HL-60 (cell line): ENCODE measurements around the gene WDR45B.

Experiments used
- DNase-seq, 2 experiments: peaks; one replicate each; pipeline ENCODE4 v3.0.0-alpha.2; 2010 to 2020; ENCODE audit warnings: low read depth in 1 of 2, low spot score in 1 of 2
- H3K27ac ChIP-seq: fragments of 250-450 bp; sonication (Bioruptor Pico); replicated peaks from 2 replicates; pipeline ENCODE4 v1.5.1; 2020; ENCODE audit warnings: mild to moderate bottlenecking, moderate library complexity
- H3K27me3 ChIP-seq: fragments of 250-450 bp; sonication (Bioruptor Pico); 2 replicates; pipeline ENCODE4 v1.5.1; 2021; ENCODE audit warnings: mild to moderate bottlenecking, moderate library complexity; ENCODE audit not compliant: insufficient read depth, poor library complexity, severe bottlenecking
- H3K4me3 ChIP-seq: replicated peaks from 2 replicates; pipeline ENCODE4 v1.5.1; 2011; ENCODE audit warnings: mild to moderate bottlenecking, control low read depth, low read length; ENCODE audit not compliant: insufficient read depth
- CTCF ChIP-seq: IDR thresholded peaks from one replicate; pipeline ENCODE4 v1.5.1; 2011; ENCODE audit warnings: low read length, control low read depth, inconsistent platforms; ENCODE audit not compliant: insufficient read depth
- GABPA ChIP-seq: IDR thresholded peaks from 2 replicates; pipeline ENCODE4 v1.6.1; 2012; ENCODE audit warnings: low read depth
- POLR2AphosphoS5 ChIP-seq: IDR thresholded peaks from 2 replicates; pipeline ENCODE4 v1.6.1; 2012; ENCODE audit warnings: low read depth
- REST ChIP-seq: IDR thresholded peaks from 2 replicates; pipeline ENCODE4 v1.6.1; 2012; ENCODE audit warnings: low read depth; ENCODE audit not compliant: insufficient replicate concordance
- SPI1 ChIP-seq: IDR thresholded peaks from 2 replicates; pipeline ENCODE4 v1.6.1; 2012; ENCODE audit warnings: low read depth, mild to moderate bottlenecking, borderline replicate concordance

WDR45B gene

GRCh38 chr17:82571855-82572254, 76.4 kb downstream of the WDR45B start:
- Histone ChIP-seq H3K4me3 (no peak overlapping the region), H3K27ac (no peak overlapping the region), H3K27me3 (no peaks in the 10 kb centered on the region)
- DNase-seq, result no peak
- TF ChIP-seq REST (no peak), GABPA (no peak), SPI1 (no peak), CTCF (no peak)

GRCh38 chr17:82570277-82570676, 78.0 kb downstream of the WDR45B start:
- H3K27ac ChIP-seq, result no peak overlapping the region
- H3K4me3 ChIP-seq, result no peak overlapping the region
- TF ChIP-seq POLR2AphosphoS5 (no peak), REST (no peak), CTCF (no peak), SPI1 (no peak), GABPA (no peak)
- no peaks in the 10 kb centered on the region for H3K27me3 ChIP-seq
- no peak for DNase-seq

- no peak overlapping the region for H3K4me3 ChIP-seq
- DNase-seq, result no peak
- no peak for TF ChIP-seq REST
- TF ChIP-seq SPI1, result no peak
- TF ChIP-seq GABPA, result no peak
- no peak for TF ChIP-seq POLR2AphosphoS5
- TF ChIP-seq CTCF, result no peak
- no peak overlapping the region for H3K27ac ChIP-seq
- no peaks in the 10 kb centered on the region for H3K27me3 ChIP-seq
Measured at GRCh38 chr17:82569621-82570020, 78.6 kb downstream of the WDR45B start.
